GM12873 (cell line): ENCODE data around the gene ZNF718.

Source experiments
- TF ChIP-seq, protein P1 (sequence below): IDR thresholded peaks from 2 replicates; pipeline ENCODE4 v1.5.1; 2012; ENCODE audit warnings: low read depth, mild to moderate bottlenecking, moderate library complexity, low read length, control low read depth; ENCODE audit not compliant: insufficient read depth; ENCODE audit errors: missing control alignments

The ZNF718 gene

DNA sequence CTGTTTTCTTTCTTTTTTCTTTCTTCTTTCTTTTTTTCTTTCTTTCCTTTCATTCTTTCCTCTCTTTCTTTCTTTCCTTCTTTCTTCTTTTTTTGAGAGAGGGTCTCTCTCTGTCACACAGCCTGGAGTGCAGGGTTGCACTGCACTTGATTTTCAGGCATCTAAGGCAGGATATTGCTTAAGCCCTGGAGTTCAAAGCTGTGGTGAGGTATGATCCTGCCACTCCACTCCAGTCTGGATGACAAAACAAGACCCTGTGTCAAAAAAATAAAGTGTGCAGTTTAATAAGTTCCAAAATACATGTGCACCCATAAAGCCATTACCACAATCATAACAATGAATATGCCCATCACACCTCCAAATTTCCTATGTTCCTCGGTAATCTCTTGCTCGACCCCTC is 10.6 kb upstream of the ZNF718 start:
- TF ChIP-seq, protein P1, sequence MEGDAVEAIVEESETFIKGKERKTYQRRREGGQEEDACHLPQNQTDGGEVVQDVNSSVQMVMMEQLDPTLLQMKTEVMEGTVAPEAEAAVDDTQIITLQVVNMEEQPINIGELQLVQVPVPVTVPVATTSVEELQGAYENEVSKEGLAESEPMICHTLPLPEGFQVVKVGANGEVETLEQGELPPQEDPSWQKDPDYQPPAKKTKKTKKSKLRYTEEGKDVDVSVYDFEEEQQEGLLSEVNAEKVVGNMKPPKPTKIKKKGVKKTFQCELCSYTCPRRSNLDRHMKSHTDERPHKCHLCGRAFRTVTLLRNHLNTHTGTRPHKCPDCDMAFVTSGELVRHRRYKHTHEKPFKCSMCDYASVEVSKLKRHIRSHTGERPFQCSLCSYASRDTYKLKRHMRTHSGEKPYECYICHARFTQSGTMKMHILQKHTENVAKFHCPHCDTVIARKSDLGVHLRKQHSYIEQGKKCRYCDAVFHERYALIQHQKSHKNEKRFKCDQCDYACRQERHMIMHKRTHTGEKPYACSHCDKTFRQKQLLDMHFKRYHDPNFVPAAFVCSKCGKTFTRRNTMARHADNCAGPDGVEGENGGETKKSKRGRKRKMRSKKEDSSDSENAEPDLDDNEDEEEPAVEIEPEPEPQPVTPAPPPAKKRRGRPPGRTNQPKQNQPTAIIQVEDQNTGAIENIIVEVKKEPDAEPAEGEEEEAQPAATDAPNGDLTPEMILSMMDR = no peak

DNA sequence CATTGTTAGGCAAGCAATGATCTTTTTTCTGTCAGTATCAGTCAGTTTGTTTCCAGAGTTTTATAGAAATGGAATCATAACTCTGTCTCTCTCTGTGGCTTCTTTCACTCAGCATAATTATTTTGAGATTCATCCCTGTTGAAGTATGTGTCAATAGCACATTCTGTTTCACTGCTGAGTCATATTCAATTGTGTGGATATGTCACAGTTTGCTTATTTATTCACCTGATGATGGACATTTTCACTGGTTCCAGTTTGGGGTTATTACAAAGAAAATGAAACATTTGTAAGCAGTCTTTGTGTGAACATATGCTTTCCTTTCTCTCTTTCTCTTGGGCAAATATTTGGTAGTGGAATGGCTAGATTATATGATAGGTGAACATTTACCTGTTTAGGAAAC is 10.2 kb upstream of the ZNF718 start:
- TF ChIP-seq, protein P1 = no peak

DNA sequence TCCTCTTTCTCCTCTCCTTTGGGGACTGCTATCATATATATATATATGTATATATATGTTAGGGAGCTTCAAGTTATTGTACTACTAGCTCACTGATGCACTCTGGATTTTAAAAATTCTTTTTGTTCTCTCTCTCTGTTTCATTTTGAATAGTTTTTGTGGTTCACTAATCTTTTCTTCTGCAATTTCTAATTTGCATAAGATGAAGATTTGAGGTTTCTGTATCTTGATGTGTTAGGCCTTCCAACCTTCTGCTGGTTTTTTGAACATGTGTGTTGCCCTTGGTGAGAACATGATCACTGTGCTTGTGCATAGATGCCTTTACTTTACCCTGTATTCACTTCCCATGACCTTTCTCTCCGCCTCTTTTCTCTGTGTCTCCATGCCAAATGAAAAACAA is 7.8 kb upstream of the ZNF718 start:
- TF ChIP-seq, protein P1 = no peak

- TF ChIP-seq, protein P1 = no peak
Observed at GRCh38 chr4:120616-121015, 3.7 kb upstream of the ZNF718 start.

DNA sequence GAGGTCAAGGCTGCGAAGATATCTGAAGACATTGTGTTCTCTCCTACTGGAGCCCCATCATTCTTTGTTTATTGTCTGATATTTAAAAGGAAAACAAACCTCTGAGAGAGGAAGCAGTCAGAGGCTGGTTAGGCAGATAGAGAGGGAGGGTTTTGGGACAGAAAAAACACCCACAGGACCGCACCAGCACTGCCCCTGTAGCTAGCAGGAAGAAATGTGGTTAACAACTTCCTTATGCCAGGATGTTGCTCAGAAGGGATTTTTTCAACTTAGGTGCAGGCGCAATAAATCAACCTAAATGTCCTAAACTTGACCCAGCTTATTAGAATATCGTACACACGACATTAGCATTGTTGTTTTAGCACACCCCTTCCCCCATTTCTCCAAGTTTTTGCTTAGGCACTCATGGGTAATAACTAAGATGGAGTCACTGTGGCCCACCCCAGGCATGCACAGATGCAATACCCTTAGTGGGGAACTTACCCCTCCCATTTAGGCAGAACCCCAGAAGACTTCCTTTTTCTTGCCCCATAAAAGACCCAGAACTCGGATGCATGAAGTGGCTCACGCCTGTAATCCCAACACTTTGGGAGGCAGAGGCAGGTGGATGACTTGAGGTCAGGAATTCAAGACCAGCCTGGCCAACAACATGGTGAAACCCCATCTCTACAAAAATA is 2.8 kb upstream of the ZNF718 start:
- TF ChIP-seq, protein P1 = no peak

GRCh38 chr4:125091-125771 is 930 bp downstream of the ZNF718 start:
- TF ChIP-seq, protein P1 = no peak

DNA sequence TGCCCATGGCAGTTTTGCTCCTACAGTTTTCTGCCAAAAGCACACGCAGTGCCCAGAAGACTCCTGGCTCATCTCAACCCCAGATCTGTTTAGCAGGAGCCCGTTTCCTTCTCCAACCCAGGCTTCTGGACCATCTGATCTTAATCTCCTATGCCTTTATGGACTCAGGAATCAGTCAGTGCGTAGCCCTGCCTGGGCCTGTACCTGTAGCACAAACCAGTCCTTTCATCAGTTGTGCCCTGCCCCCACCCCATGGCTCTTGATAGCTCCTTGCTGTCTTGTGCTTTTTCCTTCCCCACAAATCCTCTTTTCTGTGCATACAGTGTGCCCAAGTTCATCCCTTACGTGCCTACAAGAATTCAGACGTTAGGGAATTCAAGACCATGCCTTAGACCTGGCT is 1.5 kb downstream of the ZNF718 start:
- TF ChIP-seq, protein P1 = no peak
